Measurements from ENCODE around the gene MAEL. TPM values are rescaled to one million over a fixed set of nuclear protein-coding genes. Genes with fewer than 3 reads are reported as not detected.

Gene MAEL
- total RNA-seq, 1 donor from 2014 or later: 0.11 TPM

GRCh38 chr1:166948856-166949350 is 40.2 kb upstream of the MAEL start:
- no peak overlapping the region for H3K9ac ChIP-seq (ENCODE audit: low read length)
- peaks cover 77% of the 10 kb centered on the region for H3K4me1 Mint-ChIP-seq (ENCODE audit: low read depth, unreplicated experiment)
- TF ChIP-seq CTCF (IDR thresholded peaks at IDR 0.05; ENCODE audit: insufficient read depth, low read depth, low read length): no peak
- no peak for TF ChIP-seq EZH2 (IDR thresholded peaks at IDR 0.05; ENCODE audit: insufficient read depth, low read length)
- H3K27ac Mint-ChIP-seq (ENCODE audit: unreplicated experiment): no peak overlapping the region
- peaks cover 32% of the 10 kb centered on the region for H3K27me3 ChIP-seq (ENCODE audit: insufficient read depth, low read length)
- no peaks in the 10 kb centered on the region for H3K36me3 ChIP-seq (ENCODE audit: insufficient read depth, low read length)
- no peaks in the 10 kb centered on the region for H3K79me2 ChIP-seq (ENCODE audit: insufficient read depth, low read length)
- no peaks in the 10 kb centered on the region for H3K36me3 Mint-ChIP-seq (ENCODE audit: low read depth, unreplicated experiment)
- H3K9me3 ChIP-seq (ENCODE audit: insufficient read depth, low read depth, low read length): no peaks in the 10 kb centered on the region
- H3K4me2 ChIP-seq (ENCODE audit: low read length): no peak overlapping the region
- no peak overlapping the region for H3K27ac ChIP-seq (ENCODE audit: low read depth, low read length)
- no peak overlapping the region for H2AFZ ChIP-seq (ENCODE audit: low read depth, low read length)
- H3K9me3 Mint-ChIP-seq (ENCODE audit: unreplicated experiment): no peaks in the 10 kb centered on the region
- no peak overlapping the region for H3K4me3 Mint-ChIP-seq (ENCODE audit: unreplicated experiment)
- no peak overlapping the region for H3K4me3 ChIP-seq (ENCODE audit: insufficient read depth, low read depth, low read length)
- FAIRE-seq (no peak), DNase-seq (ENCODE audit: low read depth) (no peak)
- no peaks in the 10 kb centered on the region for H4K20me1 ChIP-seq (ENCODE audit: insufficient read depth, low read length)
- peaks cover 46% of the 10 kb centered on the region for H3K4me1 ChIP-seq (ENCODE audit: insufficient read depth, low read length)
- no peaks in the 10 kb centered on the region for H3K27me3 Mint-ChIP-seq (ENCODE audit: low read depth, unreplicated experiment)

GRCh38 chr1:166950156-166950555 is 38.9 kb upstream of the MAEL start:
- H3K9me3 ChIP-seq (ENCODE audit: insufficient read depth, low read depth, low read length): no peaks in the 10 kb centered on the region
- no peak overlapping the region for H3K4me3 ChIP-seq (ENCODE audit: insufficient read depth, low read depth, low read length)
- DNase-seq (ENCODE audit: low read depth): no peak
- H3K4me2 ChIP-seq (ENCODE audit: low read length): no peak overlapping the region
- TF ChIP-seq EZH2 (IDR thresholded peaks at IDR 0.05; ENCODE audit: insufficient read depth, low read length) (no peak), CTCF (IDR thresholded peaks at IDR 0.05; ENCODE audit: insufficient read depth, low read depth, low read length) (no peak)
- Mint-ChIP-seq H3K36me3 (ENCODE audit: low read depth, unreplicated experiment) (no peaks in the 10 kb centered on the region), H3K27me3 (ENCODE audit: low read depth, unreplicated experiment) (no peaks in the 10 kb centered on the region), H3K9me3 (ENCODE audit: unreplicated experiment) (no peaks in the 10 kb centered on the region), H3K4me3 (ENCODE audit: unreplicated experiment) (no peak overlapping the region), H3K27ac (ENCODE audit: unreplicated experiment) (no peak overlapping the region), H3K4me1 (ENCODE audit: low read depth, unreplicated experiment) (peaks cover 65% of the 10 kb centered on the region)
- H3K4me1 ChIP-seq (ENCODE audit: insufficient read depth, low read length): peaks cover 34% of the 10 kb centered on the region
- H4K20me1 ChIP-seq (ENCODE audit: insufficient read depth, low read length): no peaks in the 10 kb centered on the region
- no peak overlapping the region for H3K9ac ChIP-seq (ENCODE audit: low read length)
- H3K27me3 ChIP-seq (ENCODE audit: insufficient read depth, low read length): peaks cover 32% of the 10 kb centered on the region
- H2AFZ ChIP-seq (ENCODE audit: low read depth, low read length): no peak overlapping the region
- FAIRE-seq: no peak
- no peaks in the 10 kb centered on the region for H3K36me3 ChIP-seq (ENCODE audit: insufficient read depth, low read length)
- no peaks in the 10 kb centered on the region for H3K79me2 ChIP-seq (ENCODE audit: insufficient read depth, low read length)
- H3K27ac ChIP-seq (ENCODE audit: low read depth, low read length): no peak overlapping the region

GRCh38 chr1:166951050-166951449 is 38.0 kb upstream of the MAEL start:
- H3K27ac ChIP-seq (ENCODE audit: low read depth, low read length): no peak overlapping the region
- H2AFZ ChIP-seq (ENCODE audit: low read depth, low read length): no peak overlapping the region
- peaks cover 27% of the 10 kb centered on the region for H3K4me1 ChIP-seq (ENCODE audit: insufficient read depth, low read length)
- no peak overlapping the region for H3K4me2 ChIP-seq (ENCODE audit: low read length)
- no peaks in the 10 kb centered on the region for H3K36me3 ChIP-seq (ENCODE audit: insufficient read depth, low read length)
- Mint-ChIP-seq H3K36me3 (ENCODE audit: low read depth, unreplicated experiment) (no peaks in the 10 kb centered on the region), H3K4me3 (ENCODE audit: unreplicated experiment) (no peak overlapping the region), H3K9me3 (ENCODE audit: unreplicated experiment) (no peaks in the 10 kb centered on the region), H3K4me1 (ENCODE audit: low read depth, unreplicated experiment) (peaks cover 57% of the 10 kb centered on the region), H3K27me3 (ENCODE audit: low read depth, unreplicated experiment) (no peaks in the 10 kb centered on the region), H3K27ac (ENCODE audit: unreplicated experiment) (no peak overlapping the region)
- H3K4me3 ChIP-seq (ENCODE audit: insufficient read depth, low read depth, low read length): no peak overlapping the region
- H4K20me1 ChIP-seq (ENCODE audit: insufficient read depth, low read length): no peaks in the 10 kb centered on the region
- peaks cover 25% of the 10 kb centered on the region for H3K27me3 ChIP-seq (ENCODE audit: insufficient read depth, low read length)
- TF ChIP-seq EZH2 (IDR thresholded peaks at IDR 0.05; ENCODE audit: insufficient read depth, low read length) (no peak), CTCF (IDR thresholded peaks at IDR 0.05; ENCODE audit: insufficient read depth, low read depth, low read length) (no peak)
- DNase-seq (ENCODE audit: low read depth) (no peak), FAIRE-seq (no peak)
- H3K9ac ChIP-seq (ENCODE audit: low read length): no peak overlapping the region
- no peaks in the 10 kb centered on the region for H3K9me3 ChIP-seq (ENCODE audit: insufficient read depth, low read depth, low read length)
- no peaks in the 10 kb centered on the region for H3K79me2 ChIP-seq (ENCODE audit: insufficient read depth, low read length)

All from astrocyte (in vitro differentiated cells and primary cell).